Measurements from ENCODE around the gene MAG. TPM values are rescaled to one million over a fixed set of nuclear protein-coding genes. Genes with fewer than 3 reads are reported as not detected.

MAG gene
- total and polyA plus RNA-seq, 2 of the 13 experiments (the other 11 are each of a cell fraction or from before 2014, with no cell fraction given) = 0.20 to 1.3 TPM

GRCh38 chr19:35248310-35249145 lies 43.4 kb upstream of the MAG start, which contains the start of gene LSR (continued):
- TF ChIP-seq ZNF646 (CRISPR knock-in tag; IDR thresholded peaks at IDR 0.05) = peak; percentile 54
- TF ChIP-seq TEAD2 (CRISPR knock-in tag; IDR thresholded peaks at IDR 0.05) = peak; percentile 46; the same call in 1 of the 2 replicates
- peak; percentile 59 for TF ChIP-seq ZNF761 (CRISPR knock-in tag; conservative IDR thresholded peaks at IDR 0.05)
- TF ChIP-seq ZNF576 (CRISPR knock-in tag; IDR thresholded peaks at IDR 0.05) = no peak
- peak; percentile 51; the same call in 1 of the 2 replicates for TF ChIP-seq CREM (IDR thresholded peaks at IDR 0.05)
- no peak for TF ChIP-seq CREM (CRISPR knock-in tag; IDR thresholded peaks at IDR 0.05)
- TF ChIP-seq SP1 (IDR thresholded peaks at IDR 0.05) = peak; percentile 91
- TF ChIP-seq SP1 (CRISPR knock-in tag; IDR thresholded peaks at IDR 0.05) = peak; percentile 99
- TF ChIP-seq ZNF17 (CRISPR knock-in tag; IDR thresholded peaks at IDR 0.05) = 0 out of 2 replicates have a peak, but pooled peaks have one; percentile 86
- TF ChIP-seq ZNF30 (CRISPR knock-in tag; IDR thresholded peaks at IDR 0.05) = no peak; the same call in 1 of the 2 replicates
- peak; percentile 63 for TF ChIP-seq ZBTB3 (CRISPR knock-in tag; IDR thresholded peaks at IDR 0.05; ENCODE audit: borderline replicate concordance, low read depth)
- TF ChIP-seq TBL1XR1 (IDR thresholded peaks at IDR 0.05; ENCODE audit: borderline replicate concordance, low read length, partially characterized antibody) = no peak
- TF ChIP-seq MED8 (CRISPR knock-in tag; IDR thresholded peaks at IDR 0.05; ENCODE audit: insufficient replicate concordance) = peak; percentile 96
- TF ChIP-seq, protein P1, sequence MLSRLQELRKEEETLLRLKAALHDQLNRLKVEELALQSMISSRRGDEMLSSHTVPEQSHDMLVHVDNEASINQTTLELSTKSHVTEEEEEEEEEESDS (CRISPR knock-in tag; IDR thresholded peaks at IDR 0.05; ENCODE audit: borderline replicate concordance) = no peak; the same call in 1 of the 2 replicates
- TF ChIP-seq, protein P2, sequence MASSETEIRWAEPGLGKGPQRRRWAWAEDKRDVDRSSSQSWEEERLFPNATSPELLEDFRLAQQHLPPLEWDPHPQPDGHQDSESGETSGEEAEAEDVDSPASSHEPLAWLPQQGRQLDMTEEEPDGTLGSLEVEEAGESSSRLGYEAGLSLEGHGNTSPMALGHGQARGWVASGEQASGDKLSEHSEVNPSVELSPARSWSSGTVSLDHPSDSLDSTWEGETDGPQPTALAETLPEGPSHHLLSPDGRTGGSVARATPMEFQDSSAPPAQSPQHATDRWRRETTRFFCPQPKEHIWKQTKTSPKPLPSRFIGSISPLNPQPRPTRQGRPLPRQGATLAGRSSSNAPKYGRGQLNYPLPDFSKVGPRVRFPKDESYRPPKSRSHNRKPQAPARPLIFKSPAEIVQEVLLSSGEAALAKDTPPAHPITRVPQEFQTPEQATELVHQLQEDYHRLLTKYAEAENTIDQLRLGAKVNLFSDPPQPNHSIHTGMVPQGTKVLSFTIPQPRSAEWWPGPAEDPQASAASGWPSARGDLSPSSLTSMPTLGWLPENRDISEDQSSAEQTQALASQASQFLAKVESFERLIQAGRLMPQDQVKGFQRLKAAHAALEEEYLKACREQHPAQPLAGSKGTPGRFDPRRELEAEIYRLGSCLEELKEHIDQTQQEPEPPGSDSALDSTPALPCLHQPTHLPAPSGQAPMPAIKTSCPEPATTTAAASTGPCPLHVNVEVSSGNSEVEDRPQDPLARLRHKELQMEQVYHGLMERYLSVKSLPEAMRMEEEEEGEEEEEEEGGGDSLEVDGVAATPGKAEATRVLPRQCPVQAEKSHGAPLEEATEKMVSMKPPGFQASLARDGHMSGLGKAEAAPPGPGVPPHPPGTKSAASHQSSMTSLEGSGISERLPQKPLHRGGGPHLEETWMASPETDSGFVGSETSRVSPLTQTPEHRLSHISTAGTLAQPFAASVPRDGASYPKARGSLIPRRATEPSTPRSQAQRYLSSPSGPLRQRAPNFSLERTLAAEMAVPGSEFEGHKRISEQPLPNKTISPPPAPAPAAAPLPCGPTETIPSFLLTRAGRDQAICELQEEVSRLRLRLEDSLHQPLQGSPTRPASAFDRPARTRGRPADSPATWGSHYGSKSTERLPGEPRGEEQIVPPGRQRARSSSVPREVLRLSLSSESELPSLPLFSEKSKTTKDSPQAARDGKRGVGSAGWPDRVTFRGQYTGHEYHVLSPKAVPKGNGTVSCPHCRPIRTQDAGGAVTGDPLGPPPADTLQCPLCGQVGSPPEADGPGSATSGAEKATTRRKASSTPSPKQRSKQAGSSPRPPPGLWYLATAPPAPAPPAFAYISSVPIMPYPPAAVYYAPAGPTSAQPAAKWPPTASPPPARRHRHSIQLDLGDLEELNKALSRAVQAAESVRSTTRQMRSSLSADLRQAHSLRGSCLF (CRISPR knock-in tag; IDR thresholded peaks at IDR 0.05; ENCODE audit: borderline replicate concordance) = no peak
- peak; percentile 59 for TF ChIP-seq BCL6 (CRISPR knock-in tag; IDR thresholded peaks at IDR 0.05)
- TF ChIP-seq ZNF567 (CRISPR knock-in tag; IDR thresholded peaks at IDR 0.05; ENCODE audit: borderline replicate concordance) = peak; percentile 55; the same call in 1 of the 2 replicates
- TF ChIP-seq RELA (CRISPR knock-in tag; IDR thresholded peaks at IDR 0.05) = no peak
